Measurements from ENCODE around the gene ABCB1. TPM values are rescaled to one million over a fixed set of nuclear protein-coding genes. Genes with fewer than 3 reads are reported as not detected.

Gene ABCB1
- total RNA-seq, 1 experiment from 2014 or later = not detected

DNA sequence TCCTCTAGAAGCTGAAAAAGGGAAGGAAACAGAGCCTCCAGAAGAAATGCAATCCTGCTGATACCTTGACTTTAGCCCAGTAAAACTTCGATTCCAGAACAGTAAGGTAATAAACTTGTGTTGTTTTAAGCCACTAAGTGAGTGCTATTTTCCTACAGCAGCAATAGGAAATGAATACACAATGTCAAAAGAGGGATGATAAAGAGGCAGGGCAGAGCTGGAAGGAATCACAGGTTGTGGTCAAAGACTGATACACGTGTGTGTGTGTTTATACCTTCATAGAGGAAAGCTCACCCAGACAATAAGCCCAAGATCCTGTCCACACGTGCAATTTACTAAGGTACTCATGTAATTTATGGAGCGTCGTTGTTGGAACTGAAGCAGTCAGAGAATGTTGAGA, 9.5 kb downstream of the ABCB1 start:
- ATAC-seq (no peak), DNase-seq (no peak)
- CTCF ChIA-PET = no interaction called here
- Histone ChIP-seq H3K36me3 (ENCODE audit: low read depth, low read length) (no peaks in the 10 kb centered on the region), H3F3A (ENCODE audit: low read length, unreplicated experiment) (no peaks in the 10 kb centered on the region), H4K20me1 (ENCODE audit: low read length) (no peaks in the 10 kb centered on the region), H3K79me2 (ENCODE audit: low read length) (no peaks in the 10 kb centered on the region), H3K9me3 (ENCODE audit: low read length) (no peaks in the 10 kb centered on the region), H3K9ac (ENCODE audit: low read length) (no peak overlapping the region), H3K27me3 (ENCODE audit: low read length) (0 out of 2 replicates have a peak, but pooled peaks cover 3% of the 10 kb centered on the region), H3K9me2 (replicated peaks; ENCODE audit: low read length) (no peaks in the 10 kb centered on the region), H3K27ac (ENCODE audit: low read length) (no peak overlapping the region), H3K4me3 (ENCODE audit: low read length) (no peak overlapping the region), H3K4me2 (ENCODE audit: low read length) (no peak overlapping the region), H2AFZ (ENCODE audit: low read length) (no peak overlapping the region), H3K4me1 (ENCODE audit: insufficient read depth, low read length) (no peaks in the 10 kb centered on the region)
- TF ChIP-seq EZH2phosphoT487 (IDR thresholded peaks at IDR 0.05; ENCODE audit: borderline replicate concordance, low read length) (no peak), EZH2 (IDR thresholded peaks at IDR 0.05; ENCODE audit: low read length, unreplicated experiment) (no peak)
- TF ChIP-seq, protein P1, sequence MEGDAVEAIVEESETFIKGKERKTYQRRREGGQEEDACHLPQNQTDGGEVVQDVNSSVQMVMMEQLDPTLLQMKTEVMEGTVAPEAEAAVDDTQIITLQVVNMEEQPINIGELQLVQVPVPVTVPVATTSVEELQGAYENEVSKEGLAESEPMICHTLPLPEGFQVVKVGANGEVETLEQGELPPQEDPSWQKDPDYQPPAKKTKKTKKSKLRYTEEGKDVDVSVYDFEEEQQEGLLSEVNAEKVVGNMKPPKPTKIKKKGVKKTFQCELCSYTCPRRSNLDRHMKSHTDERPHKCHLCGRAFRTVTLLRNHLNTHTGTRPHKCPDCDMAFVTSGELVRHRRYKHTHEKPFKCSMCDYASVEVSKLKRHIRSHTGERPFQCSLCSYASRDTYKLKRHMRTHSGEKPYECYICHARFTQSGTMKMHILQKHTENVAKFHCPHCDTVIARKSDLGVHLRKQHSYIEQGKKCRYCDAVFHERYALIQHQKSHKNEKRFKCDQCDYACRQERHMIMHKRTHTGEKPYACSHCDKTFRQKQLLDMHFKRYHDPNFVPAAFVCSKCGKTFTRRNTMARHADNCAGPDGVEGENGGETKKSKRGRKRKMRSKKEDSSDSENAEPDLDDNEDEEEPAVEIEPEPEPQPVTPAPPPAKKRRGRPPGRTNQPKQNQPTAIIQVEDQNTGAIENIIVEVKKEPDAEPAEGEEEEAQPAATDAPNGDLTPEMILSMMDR (conservative IDR thresholded peaks at IDR 0.05; ENCODE audit: low read depth, low read length) = no peak
- no TSS peak for BruUV-seq (replicated peaks)
- intact Hi-C loops (cut with micrococcal nuclease) = no loop called here
- POLR2A ChIA-PET (ENCODE audit: unreplicated experiment) = no interaction called here

DNA sequence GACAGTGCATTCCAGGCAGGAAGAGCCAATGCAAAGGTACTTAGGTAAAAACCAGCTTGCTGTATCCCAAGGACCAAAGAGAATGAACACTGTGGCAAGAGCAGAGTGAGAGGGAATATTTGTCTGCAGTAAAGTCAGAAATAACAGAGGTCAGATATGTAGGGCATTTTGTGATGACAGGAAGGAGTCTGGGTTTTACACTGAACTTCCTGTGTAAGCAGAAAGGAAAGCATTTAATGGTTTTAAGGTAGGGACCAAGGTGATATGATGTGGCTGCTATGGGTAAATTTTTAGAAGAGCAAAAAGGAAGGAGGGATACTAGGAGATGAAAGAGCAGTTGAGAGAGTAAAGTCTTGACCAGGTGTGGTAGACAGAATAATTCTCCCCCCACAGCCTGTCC, 10.1 kb downstream of the ABCB1 start:
- ATAC-seq (no peak), DNase-seq (no peak)
- Histone ChIP-seq H3K36me3 (ENCODE audit: low read depth, low read length) (no peaks in the 10 kb centered on the region), H3K27ac (ENCODE audit: low read length) (no peak overlapping the region), H3K9me3 (ENCODE audit: low read length) (no peaks in the 10 kb centered on the region), H3K4me3 (ENCODE audit: low read length) (no peak overlapping the region), H3K9ac (ENCODE audit: low read length) (no peak overlapping the region), H3F3A (ENCODE audit: low read length, unreplicated experiment) (no peaks in the 10 kb centered on the region), H4K20me1 (ENCODE audit: low read length) (no peaks in the 10 kb centered on the region), H3K27me3 (ENCODE audit: low read length) (0 out of 2 replicates have a peak, but pooled peaks cover 3% of the 10 kb centered on the region), H3K9me2 (replicated peaks; ENCODE audit: low read length) (no peaks in the 10 kb centered on the region), H3K4me1 (ENCODE audit: insufficient read depth, low read length) (no peaks in the 10 kb centered on the region), H2AFZ (ENCODE audit: low read length) (no peak overlapping the region), H3K79me2 (ENCODE audit: low read length) (no peaks in the 10 kb centered on the region), H3K4me2 (ENCODE audit: low read length) (no peak overlapping the region)
- ChIA-PET CTCF (no interaction called here), POLR2A (ENCODE audit: unreplicated experiment) (no interaction called here)
- TF ChIP-seq, protein P1 (conservative IDR thresholded peaks at IDR 0.05; ENCODE audit: low read depth, low read length) = no peak
- TF ChIP-seq EZH2 (IDR thresholded peaks at IDR 0.05; ENCODE audit: low read length, unreplicated experiment) = no peak
- TF ChIP-seq EZH2phosphoT487 (IDR thresholded peaks at IDR 0.05; ENCODE audit: borderline replicate concordance, low read length) = no peak
- intact Hi-C loops (cut with micrococcal nuclease) = no loop called here
- no TSS peak for BruUV-seq (replicated peaks)

DNA sequence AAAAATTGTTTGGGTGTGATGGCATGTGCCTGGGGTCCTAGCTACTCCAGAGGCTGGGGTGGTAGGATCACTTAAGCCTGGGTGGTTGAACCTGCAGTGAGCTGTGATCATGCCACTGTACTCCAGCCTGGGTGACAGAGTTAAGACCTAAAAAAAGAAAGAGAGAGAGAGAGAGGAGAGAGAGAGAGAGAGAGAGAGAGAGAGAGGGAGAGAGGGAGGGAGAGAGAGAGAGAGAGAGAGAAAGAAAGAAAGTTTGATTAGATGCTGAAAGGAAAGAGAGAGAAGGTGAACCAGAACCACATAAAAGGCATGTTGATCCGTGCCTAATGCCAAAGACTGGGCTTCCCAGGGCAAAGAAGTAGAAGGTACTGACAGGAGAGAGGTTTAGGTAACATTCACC, 11.1 kb downstream of the ABCB1 start:
- no peaks in the 10 kb centered on the region for H3K79me2 ChIP-seq (ENCODE audit: low read length)
- no peak overlapping the region for H2AFZ ChIP-seq (ENCODE audit: low read length)
- ATAC-seq = no peak
- H4K20me1 ChIP-seq (ENCODE audit: low read length) = no peaks in the 10 kb centered on the region
- H3K27me3 ChIP-seq (ENCODE audit: low read length) = no peaks in the 10 kb centered on the region
- H3K4me3 ChIP-seq (ENCODE audit: low read length) = no peak overlapping the region
- DNase-seq = no peak
- TF ChIP-seq EZH2 (IDR thresholded peaks at IDR 0.05; ENCODE audit: low read length, unreplicated experiment) (no peak), EZH2phosphoT487 (IDR thresholded peaks at IDR 0.05; ENCODE audit: borderline replicate concordance, low read length) (no peak)
- TF ChIP-seq, protein P1 (conservative IDR thresholded peaks at IDR 0.05; ENCODE audit: low read depth, low read length) = no peak
- H3K9ac ChIP-seq (ENCODE audit: low read length) = no peak overlapping the region
- ChIA-PET POLR2A (ENCODE audit: unreplicated experiment) (no interaction called here), CTCF (no interaction called here)
- no peaks in the 10 kb centered on the region for H3K9me3 ChIP-seq (ENCODE audit: low read length)
- H3K36me3 ChIP-seq (ENCODE audit: low read depth, low read length) = no peaks in the 10 kb centered on the region
- intact Hi-C loops (cut with micrococcal nuclease) = no loop called here
- no peaks in the 10 kb centered on the region for H3K4me1 ChIP-seq (ENCODE audit: insufficient read depth, low read length)
- no peak overlapping the region for H3K4me2 ChIP-seq (ENCODE audit: low read length)
- no peak overlapping the region for H3K27ac ChIP-seq (ENCODE audit: low read length)
- BruUV-seq (replicated peaks) = no TSS peak
- H3K9me2 ChIP-seq (replicated peaks; ENCODE audit: low read length) = no peaks in the 10 kb centered on the region
- no peaks in the 10 kb centered on the region for H3F3A ChIP-seq (ENCODE audit: low read length, unreplicated experiment)

All from PC-3 (cell line).